ENCODE results near the gene RCSD1. TPM values are rescaled to one million over a fixed set of nuclear protein-coding genes. Genes with fewer than 3 reads are reported as not detected.

Gene RCSD1
- total and polyA plus RNA-seq, 2 of the 13 experiments (the other 11 are each of a cell fraction or from before 2014, with no cell fraction given) = not detected

GRCh38 chr1:167618366-167618765 is 11.7 kb upstream of the RCSD1 start:
- Histone ChIP-seq H3K4me2 (ENCODE audit: low read depth, low read length) (no peak overlapping the region), H3K4me1 (ENCODE audit: insufficient read depth, low read length) (no peaks in the 10 kb centered on the region), H4K20me1 (ENCODE audit: insufficient read depth, low read length) (no peaks in the 10 kb centered on the region), H3K27me3 (ENCODE audit: control insufficient read depth in 1 of 2, insufficient read depth in 2 of 2, low read length in 2 of 2) (peaks cover 0 to 3% of the 10 kb centered on the region in 2 experiments; a peak in 1 of 5 replicates), H3K36me3 (replicated peaks in 1 of 2; ENCODE audit: control insufficient read depth in 1 of 2, insufficient read depth in 2 of 2, low read length in 2 of 2) (no peaks in the 10 kb centered on the region), H3K4me3 (replicated peaks in 1 of 3; ENCODE audit: insufficient read depth in 1 of 3, low read depth in 2 of 3, low read length in 3 of 3) (no peak overlapping the region), H3K79me2 (ENCODE audit: insufficient read depth, low read length) (no peaks in the 10 kb centered on the region), H3K9ac (ENCODE audit: insufficient read depth, low read depth, low read length) (no peak overlapping the region), H3K27ac (ENCODE audit: extremely low read length, insufficient read depth, low read length) (no peak overlapping the region), H3K9me3 (ENCODE audit: low read length) (peaks cover 10% of the 10 kb centered on the region; the same call in 1 of the 2 replicates), H2AFZ (ENCODE audit: low read length) (no peak overlapping the region)
- POLR2A ChIA-PET = no interaction called here
- FAIRE-seq (no peak), DNase-seq (ENCODE audit: low spot score) (no peak), ATAC-seq (no peak)
- CTCF ChIA-PET (ENCODE audit: low intra/inter-chr PET ratio, low total read pairs) = no interaction called here
- no TSS peak for BruUV-seq (replicated peaks)
- intact Hi-C loops (cut with micrococcal nuclease; ENCODE audit: unreplicated experiment) (no loop called here), in situ Hi-C loops (cut with HindIII; ENCODE audit: extremely low pct_ligation_motif_present, low pct_unique_long_range_greater_than_20kb) (no loop called here)
- TF ChIP-seq ZNF281 (CRISPR knock-in tag; IDR thresholded peaks at IDR 0.05; ENCODE audit: borderline replicate concordance) = no peak
- TF ChIP-seq ZNF292 (CRISPR knock-in tag; IDR thresholded peaks at IDR 0.05; ENCODE audit: borderline replicate concordance, low read depth) = no peak
- TF ChIP-seq NR2F6 (IDR thresholded peaks at IDR 0.05) = no peak
- no peak for TF ChIP-seq NR2F6 (CRISPR knock-in tag; IDR thresholded peaks at IDR 0.05)
- no peak for TF ChIP-seq MTERF4 (CRISPR knock-in tag; IDR thresholded peaks at IDR 0.05)
- TF ChIP-seq ZNF296 (CRISPR knock-in tag; conservative IDR thresholded peaks at IDR 0.05) = no peak
- TF ChIP-seq GATAD1 (CRISPR knock-in tag; IDR thresholded peaks at IDR 0.05) = no peak
- TF ChIP-seq CEBPG (CRISPR knock-in tag; IDR thresholded peaks at IDR 0.05) = no peak
- no peak for TF ChIP-seq FOXA1 (IDR thresholded peaks at IDR 0.05)
- TF ChIP-seq FOXA1 (CRISPR knock-in tag; IDR thresholded peaks at IDR 0.05) = no peak
- no peak for TF ChIP-seq KLF6 (CRISPR knock-in tag; IDR thresholded peaks at IDR 0.05)
- no peak for TF ChIP-seq ZSCAN25 (CRISPR knock-in tag; IDR thresholded peaks at IDR 0.05)
- TF ChIP-seq SMYD3 (CRISPR knock-in tag; IDR thresholded peaks at IDR 0.05) = no peak
- TF ChIP-seq THRA (CRISPR knock-in tag; IDR thresholded peaks at IDR 0.05; ENCODE audit: borderline replicate concordance) = no peak
- no peak for TF ChIP-seq ZSCAN31 (CRISPR knock-in tag; IDR thresholded peaks at IDR 0.05; ENCODE audit: low read depth)
- no peak for TF ChIP-seq ATRX (CRISPR knock-in tag; IDR thresholded peaks at IDR 0.05; ENCODE audit: borderline replicate concordance)
- TF ChIP-seq ZNF225 (CRISPR knock-in tag; IDR thresholded peaks at IDR 0.05) = no peak
- TF ChIP-seq SP140L (CRISPR knock-in tag; IDR thresholded peaks at IDR 0.05; ENCODE audit: borderline replicate concordance) = no peak
- no peak for TF ChIP-seq ZNF274 (CRISPR knock-in tag; IDR thresholded peaks at IDR 0.05)
- no peak for TF ChIP-seq NFIC (IDR thresholded peaks at IDR 0.05; ENCODE audit: low read length)
- no peak for TF ChIP-seq ZNF709 (CRISPR knock-in tag; IDR thresholded peaks at IDR 0.05)
- WGBS (ENCODE audit: low lambda C conversion rate) = 55% methylated on average over 10 of the region's 13 CpGs
